SK-N-SH treated with all-trans-retinoic acid at 6 μM for 48 hours (cell line): ENCODE measurements around the gene CHCHD6.

Experiments used
- RARB ChIP-seq: fragments of 250-450 bp; sonication (Bioruptor Pico); IDR thresholded peaks from 2 replicates; pipeline ENCODE4 v1.8.0; 2021; ENCODE audit warnings: mild to moderate bottlenecking, moderate library complexity
- TF ChIP-seq, protein P1 (sequence below): fragments of 250-450 bp; sonication (Bioruptor Pico); IDR thresholded peaks from 2 replicates; pipeline ENCODE4 v1.8.0; 2020; ENCODE audit warnings: mild to moderate bottlenecking, moderate library complexity, borderline replicate concordance

DNA sequence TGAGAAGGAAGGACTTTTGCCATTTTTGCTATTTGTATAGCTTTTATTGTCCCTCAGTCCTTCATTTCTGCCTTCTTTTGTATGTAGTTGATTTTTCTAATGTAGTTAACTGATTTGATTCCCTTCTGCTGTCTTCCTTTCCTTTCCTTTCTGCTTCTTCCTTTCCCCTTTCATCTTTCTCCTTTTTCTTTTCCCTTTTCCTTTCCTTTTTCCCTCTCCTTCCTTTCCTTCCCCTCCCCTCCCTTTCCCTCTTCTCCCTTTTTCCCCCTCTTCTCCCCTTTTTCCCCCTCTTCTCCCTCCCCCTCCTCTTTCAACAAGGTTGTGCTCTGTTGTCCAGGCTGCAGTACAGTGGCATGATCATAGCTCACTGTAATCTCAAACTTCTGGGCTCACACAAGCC lies 59.0 kb downstream of the CHCHD6 start:
- TF ChIP-seq, protein P1, sequence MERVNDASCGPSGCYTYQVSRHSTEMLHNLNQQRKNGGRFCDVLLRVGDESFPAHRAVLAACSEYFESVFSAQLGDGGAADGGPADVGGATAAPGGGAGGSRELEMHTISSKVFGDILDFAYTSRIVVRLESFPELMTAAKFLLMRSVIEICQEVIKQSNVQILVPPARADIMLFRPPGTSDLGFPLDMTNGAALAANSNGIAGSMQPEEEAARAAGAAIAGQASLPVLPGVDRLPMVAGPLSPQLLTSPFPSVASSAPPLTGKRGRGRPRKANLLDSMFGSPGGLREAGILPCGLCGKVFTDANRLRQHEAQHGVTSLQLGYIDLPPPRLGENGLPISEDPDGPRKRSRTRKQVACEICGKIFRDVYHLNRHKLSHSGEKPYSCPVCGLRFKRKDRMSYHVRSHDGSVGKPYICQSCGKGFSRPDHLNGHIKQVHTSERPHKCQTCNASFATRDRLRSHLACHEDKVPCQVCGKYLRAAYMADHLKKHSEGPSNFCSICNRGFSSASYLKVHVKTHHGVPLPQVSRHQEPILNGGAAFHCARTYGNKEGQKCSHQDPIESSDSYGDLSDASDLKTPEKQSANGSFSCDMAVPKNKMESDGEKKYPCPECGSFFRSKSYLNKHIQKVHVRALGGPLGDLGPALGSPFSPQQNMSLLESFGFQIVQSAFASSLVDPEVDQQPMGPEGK (CRISPR knock-in tag): no peak
- no peak for TF ChIP-seq RARB (CRISPR knock-in tag)
